Stimulated activated CD4-positive, alpha-beta T cell treated with anti-CD3 and anti-CD28 coated beads, Interleukin-4, amount 100 ng/mL, for 1 hour (primary cell): Measurements from ENCODE around the gene LGALS14.
"Not testable (repeated sequence)": the region's sequence is repeated elsewhere in the genome, so short reads cannot be mapped to it uniquely, and the experiment has no call there.

Experiments
- DNase-seq: peaks from one replicate; pipeline ENCODE4 v3.0.0-alpha.2; 2020

The LGALS14 gene, protein sequence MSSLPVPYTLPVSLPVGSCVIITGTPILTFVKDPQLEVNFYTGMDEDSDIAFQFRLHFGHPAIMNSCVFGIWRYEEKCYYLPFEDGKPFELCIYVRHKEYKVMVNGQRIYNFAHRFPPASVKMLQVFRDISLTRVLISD

DNA sequence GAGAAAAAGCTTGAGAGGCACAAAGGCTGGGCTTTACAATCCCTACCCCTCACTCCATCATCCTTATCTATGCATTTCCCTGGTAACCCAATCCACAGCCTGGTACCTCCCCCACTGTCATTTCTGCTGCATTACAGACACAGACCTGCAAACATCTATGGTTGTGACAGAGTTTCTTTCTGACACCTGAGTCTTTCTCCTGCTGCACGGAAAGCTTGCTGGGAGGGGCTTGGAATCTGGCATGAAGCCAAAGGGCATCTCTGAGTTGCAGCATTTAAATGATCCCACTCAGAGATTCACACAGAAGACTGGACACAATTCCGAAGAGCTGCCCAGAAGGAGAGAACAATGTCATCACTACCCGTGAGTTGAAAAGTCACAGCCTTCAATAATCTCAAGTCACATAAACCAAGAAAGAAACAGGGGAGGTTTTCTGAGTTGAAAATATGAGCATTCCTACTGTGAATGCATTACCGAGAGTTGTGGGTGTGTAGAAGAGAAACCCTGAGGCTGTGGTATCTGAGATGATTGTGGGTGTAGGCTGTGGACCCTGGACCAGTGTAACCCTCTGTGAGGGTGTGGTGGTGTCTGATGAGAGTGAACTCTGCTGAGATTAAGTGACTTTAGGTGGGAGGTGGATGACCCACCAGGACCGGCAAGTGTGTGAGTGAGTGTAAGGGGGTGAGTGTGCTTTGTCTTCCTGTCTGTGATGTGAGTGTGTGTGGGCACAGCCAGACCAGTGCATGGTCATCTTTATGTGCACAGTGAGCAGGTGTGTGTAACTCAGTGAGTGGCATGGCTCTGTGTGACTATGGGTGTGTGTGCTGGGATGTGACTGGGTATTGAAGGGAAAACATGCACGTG lies at the start of gene LGALS14:
Gene LGALS14, plus strand, starts transcription at position 301 of the 864 bp plus-strand sequence. Its CDS starts 48 bp downstream, at position 349.
- no peak for DNase-seq

DNA sequence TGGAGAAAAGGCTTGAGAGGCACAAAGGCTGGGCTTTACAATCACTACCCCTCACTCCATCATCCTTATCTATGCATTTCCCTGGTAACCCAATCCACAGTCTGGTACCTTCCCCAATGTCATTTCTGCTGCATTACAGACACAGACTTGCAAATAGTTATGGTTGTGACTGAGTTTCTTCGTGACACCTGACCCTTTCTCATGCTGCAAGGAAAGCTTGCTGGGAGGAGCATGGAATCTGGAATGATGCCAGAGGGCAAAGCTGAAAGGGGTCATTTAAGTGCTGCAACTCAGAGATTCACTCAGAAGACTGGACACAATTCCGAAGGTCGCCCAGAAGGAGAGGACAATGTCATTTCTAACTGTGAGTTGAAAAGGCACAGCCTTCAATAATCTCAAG lies 48.7 kb upstream of the LGALS14 start, which contains the start of gene LGALS16:
Gene LGALS16, plus strand, starts transcription at position 301 of the 400 bp plus-strand sequence. Its CDS starts 49 bp downstream, at position 350.
- DNase-seq = no peak

DNA sequence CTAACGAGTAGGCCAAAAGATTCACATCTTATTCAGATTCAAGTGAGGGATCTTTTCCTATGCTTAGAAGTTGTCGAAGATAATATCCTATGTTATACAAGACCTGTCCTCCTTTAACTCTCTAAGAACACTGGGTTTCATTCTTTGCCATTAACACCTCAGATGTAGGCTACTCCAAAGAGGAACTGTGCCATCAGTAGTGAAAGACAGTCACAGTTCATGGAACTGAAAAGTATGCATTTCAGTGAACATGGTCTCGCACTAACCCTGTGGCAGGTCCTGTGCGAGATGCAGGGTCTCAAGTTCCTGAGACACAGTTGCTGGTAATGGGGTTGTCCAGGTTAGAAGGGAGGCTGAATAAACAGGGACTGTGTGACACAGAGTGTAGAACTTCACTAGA lies 44.5 kb upstream of the LGALS14 start:
- no peak for DNase-seq

DNA sequence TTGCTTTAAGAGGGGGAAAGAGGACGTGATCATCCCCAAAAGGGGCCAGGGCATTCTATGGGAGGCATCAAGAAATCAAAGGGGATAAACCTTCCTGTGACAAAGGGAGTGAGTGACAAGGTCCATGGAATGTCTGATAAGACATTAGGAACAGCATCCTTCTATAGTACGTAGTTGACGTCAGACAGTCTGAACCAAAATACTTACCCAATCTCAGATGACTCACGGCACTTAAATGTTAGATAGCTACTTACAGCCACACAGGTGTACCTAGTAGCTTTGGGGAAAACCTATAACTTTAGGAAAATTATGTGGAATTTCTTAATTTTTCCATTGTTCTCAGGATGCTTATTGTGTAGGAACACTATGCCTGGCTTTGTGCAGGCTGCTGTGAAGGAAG lies 43.6 kb upstream of the LGALS14 start:
- DNase-seq = no peak

DNA sequence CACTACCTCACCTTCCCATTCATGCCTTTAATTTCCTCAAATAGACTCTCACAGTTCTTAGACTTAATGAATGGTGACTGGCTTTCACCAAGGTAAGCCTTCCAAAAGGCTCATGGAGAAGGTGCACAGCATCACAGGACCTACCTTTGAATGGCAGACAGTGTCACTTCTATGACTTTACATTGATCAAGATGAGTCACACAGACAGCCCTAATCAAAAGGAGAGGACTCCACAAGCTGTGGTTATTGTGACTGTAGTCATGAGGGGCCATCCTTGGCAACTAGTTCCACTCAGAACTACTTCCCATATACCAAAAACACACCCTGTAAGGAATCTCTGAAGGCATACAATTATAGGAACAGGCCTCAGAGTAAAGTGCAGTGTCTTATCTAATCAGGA lies 42.7 kb upstream of the LGALS14 start:
- DNase-seq = no peak

DNA sequence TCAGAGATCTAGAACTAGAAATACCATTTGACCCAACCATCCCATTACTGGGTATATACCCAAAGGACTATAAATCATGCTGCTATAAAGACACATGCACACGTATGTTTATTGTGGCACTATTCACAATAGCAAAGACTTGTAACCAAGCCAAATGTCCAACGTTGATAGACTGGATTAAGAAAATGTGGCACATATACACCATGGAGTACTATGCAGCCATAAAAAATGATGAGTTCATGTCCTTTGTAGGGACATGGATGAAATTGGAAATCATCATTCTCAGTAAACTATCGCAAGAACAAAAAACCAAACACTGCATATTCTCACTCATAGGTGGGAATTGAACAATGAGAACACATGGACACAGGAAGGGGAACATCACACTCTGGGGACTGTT lies 34.4 kb upstream of the LGALS14 start:
- not testable (repeated sequence) for DNase-seq

DNA sequence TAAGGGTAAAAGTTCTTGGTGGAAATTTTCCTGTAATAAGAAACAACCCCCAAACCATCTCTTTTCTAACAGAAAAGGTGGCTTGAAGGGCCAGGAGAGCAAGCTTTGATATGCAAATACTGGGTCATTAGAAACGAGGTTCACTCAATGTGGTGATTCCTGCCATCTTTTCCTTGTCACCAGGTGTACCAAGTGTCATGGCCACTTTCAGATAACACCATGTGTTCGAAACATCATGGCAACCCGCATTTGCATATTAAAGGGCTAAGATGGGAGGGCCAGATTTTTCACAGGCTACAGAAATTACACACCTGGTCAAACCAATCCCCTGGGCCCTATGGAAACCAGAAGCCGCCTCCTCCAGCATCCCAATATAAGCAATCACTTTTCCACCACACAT lies 33.3 kb upstream of the LGALS14 start:
- no peak for DNase-seq

DNA sequence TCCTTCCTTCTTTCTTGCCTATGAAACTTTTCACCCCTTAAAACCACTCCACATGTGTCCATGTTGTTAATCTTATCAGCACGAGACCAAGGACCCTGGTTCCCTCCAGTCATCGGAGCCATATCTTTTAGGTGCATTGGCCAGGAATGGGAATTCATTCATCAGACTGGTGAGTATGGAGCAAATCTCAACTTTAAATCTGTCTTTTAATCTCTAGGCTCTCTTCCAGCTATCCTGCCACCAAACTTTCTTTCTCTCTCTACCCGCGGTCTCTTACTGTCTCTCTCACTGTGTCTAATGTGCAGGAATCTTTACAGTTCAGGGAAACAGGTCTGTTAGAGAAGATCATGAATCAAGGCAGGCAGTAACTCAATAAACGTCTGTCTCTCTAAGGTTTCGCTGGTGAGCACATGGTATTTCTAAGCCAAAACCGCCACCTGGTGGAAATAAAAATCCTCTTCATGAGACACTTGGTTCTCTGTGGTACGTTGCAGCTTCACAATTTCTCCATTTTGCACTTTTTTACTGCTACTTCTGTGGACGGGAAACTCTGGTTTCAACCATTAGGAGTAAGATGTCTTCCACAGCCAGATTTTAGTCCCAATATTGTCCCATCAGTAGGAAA lies 32.4 kb upstream of the LGALS14 start:
- no peak for DNase-seq

DNA sequence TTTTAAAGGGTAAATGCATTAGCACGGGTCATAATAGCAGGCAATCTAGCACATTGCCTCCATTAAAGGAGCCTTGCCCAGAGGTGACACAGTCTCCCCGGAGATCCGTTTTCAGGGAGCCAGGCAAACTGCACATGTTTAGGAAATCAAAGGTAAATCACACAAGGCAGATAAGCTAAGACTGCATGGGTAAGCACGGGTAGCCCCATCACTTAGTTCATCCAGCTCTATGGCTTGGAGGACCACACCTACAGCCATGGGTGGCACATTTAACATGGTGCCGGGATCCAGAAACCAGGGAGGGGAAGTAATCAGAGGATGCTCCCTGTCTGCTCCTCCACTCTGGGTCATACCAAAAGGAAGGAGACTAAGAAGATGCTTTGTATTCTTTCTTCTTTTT lies 31.8 kb upstream of the LGALS14 start:
- DNase-seq = no peak

DNA sequence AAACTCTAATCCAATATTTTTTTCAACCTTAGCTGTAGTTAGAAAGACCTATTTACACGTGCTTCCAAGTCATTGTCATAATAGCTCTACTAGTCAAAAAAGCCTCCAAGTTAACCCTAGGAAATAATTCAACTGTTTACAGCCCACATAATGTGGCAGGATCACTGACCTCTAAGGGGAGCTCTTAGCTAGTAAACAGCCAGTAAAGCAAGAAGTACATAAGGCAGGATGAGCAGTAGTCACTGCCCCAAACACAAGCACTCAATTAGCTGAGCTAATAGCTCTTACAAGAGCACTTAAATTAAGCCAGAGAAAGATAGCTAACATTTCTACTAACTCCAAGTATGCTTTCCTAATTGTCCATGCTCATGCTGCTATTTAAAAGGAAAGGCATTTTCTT lies 30.4 kb upstream of the LGALS14 start:
- not testable (repeated sequence) for DNase-seq

DNA sequence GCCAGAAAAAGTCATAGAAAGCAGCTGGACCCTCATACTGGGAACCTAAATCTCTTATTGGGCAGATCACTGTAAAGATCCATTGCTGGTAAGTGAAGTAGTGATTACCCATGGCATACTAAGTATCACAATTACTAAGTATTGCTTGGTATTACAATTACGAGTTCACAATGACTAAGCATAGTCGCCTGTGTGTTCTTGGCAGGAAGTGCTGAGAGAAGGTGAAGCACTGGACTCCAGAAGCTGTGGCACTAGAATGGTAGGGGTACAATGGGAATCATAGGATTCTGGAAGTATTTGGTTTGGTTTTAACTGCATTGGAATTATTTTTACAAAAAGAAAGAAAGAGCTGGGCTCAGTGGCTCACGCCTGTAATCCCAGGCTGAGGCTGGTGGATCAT lies 28.3 kb upstream of the LGALS14 start:
- DNase-seq = no peak

DNA sequence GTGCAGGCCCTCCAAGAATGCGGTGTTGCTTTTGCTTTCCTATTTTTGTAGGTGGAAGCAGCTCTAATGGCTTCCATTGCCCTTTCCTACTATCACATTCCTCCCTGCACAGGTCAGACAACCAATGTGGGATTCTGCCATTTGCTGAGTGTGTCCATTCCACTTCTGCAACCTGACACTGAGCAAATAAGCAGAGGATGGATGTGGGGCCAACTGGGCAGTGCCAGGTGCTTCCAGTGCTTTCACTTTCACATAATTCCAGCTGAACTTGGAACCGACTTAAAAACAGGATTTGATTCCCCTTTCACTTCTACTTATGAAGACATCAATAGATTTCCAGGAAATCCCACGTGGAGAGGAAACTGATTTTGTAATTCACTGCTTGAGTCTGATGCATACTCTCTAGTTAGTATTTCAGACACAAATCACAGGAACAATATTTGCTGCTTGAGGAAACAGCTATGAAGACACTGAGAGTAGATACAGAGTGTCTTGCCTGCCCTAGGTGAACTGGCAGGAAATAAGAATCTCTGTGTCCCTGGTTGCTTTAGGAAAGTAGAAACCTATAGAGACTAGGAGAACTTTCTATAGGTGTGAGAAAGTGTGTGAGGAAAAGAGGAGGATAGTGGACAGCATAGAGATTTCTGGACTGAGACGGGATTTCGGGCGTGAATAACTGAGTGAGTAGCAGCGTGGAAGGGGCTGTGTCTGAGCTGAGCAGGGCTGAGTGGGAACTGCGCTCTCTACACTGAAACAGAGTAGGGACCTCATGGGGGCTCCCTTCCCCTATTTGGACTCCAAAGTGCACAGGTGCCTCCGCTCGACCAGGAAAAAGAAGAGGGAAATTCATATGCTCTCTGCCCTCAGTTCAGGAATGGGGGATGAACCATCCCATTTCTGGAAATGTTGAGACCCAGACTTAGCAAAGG lies 26.1 kb upstream of the LGALS14 start:
- DNase-seq = no peak

DNA sequence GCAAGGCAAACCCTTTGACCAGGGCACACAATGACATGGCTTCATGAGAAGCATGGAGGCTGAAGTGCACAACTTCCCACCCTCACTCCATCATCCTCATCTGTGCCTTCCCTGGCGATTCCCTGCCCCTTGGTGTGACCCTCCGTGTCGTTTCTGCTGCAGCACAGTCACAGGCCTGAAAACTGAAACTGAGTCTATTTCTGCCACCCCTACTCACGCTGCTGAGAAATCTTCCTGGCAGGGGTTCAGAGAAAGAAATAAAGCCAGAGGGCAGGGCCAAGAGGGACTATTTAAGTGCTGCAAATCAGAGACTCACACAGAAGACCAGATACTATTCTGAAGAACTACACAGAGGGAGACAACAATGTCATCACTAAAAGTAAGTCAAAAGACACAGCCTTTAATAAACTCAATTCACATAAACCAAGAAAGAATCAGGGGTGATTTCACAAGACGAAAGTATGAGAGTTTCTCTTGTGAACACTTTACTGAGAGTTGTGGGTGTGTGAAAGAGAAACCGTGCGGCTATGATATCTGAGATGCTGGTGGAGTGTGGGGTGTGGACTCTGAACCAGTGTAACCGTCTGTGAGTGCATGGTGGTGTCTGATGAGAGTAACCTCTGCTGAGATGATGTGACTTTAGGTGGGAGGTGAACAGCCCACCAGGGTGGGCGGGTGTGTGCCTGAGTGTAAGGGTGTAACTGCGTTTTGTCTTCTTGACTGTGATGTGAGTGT lies 25.1 kb upstream of the LGALS14 start:
- peak; percentile 52 for DNase-seq

DNA sequence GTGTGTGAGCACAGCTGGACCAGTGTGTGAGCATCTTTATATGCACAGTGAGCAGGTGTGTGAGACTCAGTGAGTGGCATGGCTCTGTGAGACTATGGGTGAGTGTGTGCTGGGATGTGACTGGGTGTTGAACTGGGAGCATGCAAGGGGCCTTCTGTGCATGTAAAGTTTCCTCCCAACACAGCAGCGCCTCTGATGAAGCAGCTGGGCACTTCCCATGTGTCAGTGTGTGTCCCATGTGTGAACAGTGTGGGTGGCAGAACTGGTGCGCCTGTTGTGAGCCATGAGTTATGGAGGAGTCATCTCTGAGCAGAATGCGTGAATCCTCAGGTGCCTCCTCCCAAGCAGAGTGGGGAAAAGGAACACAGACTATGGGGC lies 24.5 kb upstream of the LGALS14 start:
- DNase-seq = peak; percentile 62

DNA sequence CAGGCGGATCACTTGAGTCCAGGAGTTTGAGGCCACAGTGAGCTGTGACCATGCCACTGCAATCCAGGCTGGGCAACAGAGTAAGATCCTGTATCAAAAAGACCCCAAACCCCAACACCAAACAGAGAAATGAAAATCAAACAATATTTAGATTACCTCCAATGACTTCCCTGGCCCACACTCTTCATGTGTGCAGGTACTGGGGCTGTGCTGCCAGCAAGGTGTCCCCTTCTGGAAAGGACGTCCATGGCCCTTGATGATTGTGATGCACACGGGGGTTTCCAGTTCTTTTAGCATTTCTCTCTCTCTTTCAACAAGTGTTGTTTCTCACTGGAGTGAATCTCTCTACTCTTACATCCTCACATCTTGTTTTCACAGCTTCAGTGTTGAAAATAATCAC lies 23.7 kb upstream of the LGALS14 start:
- no peak for DNase-seq

DNA sequence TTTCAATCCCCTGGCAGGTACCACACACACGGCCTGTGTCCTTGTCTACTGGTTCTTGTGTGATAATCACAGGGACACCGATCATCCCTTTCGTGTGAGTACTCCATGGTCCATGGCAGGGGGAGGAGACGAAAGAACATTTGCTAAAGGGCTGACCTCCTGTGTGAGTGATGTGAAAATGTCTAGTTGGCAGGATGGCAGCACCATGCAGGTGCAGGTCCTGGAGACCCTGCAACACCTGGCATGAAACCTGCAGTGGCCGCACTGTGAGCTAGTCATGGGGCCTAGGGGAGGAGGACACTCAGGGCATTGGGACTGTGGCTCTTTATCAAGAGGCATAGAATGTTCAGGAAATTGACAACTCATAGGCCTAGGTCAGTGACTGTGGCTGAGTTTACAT lies 22.9 kb upstream of the LGALS14 start:
- no peak for DNase-seq

DNA sequence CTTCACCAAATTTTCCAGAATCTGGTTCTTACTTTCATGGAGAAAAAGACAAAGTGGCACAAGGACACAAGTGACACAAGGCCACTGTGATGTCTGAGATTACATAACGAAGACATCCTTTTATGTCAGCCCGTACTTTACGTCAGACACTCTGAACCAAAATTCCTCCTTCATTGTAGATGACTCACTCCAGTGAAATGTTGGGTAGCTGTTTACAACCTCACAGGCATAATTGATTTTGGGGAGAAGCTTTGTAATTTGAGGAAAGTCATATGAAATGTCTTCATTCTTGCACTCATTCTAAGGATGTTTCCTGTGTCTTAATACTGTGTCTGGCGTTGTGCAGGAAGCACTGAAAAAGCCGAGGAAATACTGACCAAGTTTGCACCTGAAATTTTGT lies 20.0 kb upstream of the LGALS14 start:
- no peak for DNase-seq

DNA sequence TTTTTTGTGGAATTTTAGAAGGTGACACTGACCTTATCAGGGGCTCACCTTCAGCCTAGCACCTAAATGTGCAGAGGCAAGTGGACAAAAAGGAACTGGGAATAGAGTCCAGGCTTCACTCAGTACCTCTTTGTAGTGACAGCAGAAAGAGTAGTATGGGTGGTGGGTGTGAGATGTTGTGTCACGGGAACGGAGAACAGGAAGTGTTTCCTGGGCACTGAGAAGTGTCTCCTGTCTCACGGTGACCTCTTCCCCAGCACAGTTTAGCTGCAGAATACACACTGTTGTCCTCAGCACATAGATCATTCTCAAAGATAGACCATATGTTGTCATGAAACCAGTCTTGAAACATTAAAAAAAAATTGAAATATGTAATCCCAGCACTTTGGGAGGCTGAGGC lies 17.5 kb upstream of the LGALS14 start:
- no peak for DNase-seq

DNA sequence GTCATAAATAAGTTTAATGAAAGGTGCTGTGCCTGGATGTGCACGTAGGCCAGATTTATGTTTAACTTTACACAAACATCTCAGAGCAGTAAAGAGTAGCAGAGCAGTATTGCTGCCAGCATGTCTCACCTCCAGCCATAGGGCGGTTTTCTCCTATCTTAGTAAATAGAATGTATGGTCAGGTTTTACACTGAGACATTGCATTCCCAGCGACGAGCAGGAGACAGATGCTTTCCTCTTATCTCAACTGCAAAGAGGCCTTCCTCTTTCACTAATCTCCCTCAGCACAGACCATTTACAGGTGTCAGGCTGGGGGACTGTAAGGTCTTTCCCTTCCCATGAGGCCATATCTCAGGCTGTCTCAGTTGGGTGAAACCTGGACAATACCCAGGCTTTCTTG lies 15.6 kb upstream of the LGALS14 start:
- not testable (repeated sequence) for DNase-seq

DNA sequence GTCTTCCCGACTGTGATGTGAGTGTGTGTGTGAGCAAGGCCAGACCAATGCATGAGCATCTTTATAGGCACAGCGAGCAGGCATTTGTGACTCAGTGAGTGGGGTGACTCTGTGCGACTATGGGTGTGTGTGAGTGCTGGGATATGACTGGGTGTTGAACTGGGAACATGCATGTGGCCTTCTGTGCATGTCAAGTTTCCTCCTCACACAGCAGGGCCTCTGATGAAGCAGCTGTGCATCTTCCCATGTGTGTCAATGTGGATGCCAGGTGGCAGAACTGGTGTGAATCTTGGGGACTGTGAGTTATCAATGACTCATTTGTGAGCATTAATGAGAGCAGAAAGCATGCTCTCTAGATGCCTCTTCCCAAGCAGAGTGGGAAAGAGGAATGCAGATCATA lies 12.1 kb upstream of the LGALS14 start:
- no peak for DNase-seq

DNA sequence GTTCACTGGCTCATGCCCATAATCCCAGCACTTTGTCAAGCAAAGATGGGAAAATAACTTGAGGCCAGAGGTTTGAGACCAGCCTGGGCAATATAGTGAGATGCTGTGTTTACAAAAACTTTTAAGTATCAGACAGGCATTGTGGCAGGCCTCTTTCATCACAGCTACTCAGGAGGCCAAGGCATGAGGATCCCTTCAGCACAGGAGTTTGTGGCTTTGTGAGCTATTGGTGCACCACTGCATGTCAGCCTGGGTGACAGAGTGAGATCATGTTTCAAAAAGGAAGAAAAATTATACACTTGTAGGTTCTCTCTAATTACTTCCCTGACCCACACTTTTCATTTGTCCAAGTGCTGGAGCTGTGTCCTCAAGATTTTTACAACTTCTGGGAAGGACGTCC lies 11.5 kb upstream of the LGALS14 start:
- DNase-seq = no peak

DNA sequence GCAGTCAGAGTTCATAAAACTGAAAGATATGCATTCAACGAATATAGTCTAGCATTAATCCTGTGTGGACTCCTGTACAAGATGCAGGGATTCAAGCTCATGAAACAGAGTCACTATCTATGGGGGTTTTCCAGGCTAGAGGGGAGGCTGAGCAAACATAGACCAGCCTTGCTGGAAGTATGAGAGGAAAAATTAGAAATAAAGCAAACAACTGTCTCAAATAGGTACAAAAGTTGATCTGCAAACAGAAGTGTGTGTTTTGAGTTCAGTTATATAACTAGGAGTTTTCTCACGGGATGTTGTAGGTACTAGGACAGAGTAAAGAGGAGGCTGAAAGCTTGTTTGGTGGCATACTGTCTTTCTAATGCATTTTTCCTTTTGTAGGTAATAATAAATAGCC lies 8.5 kb upstream of the LGALS14 start:
- no peak for DNase-seq
